Activated B cell treated with CpG ODN at 0.5 μM for 24 hours (primary cell): ENCODE data around the gene CISD3. TPM values are rescaled to one million over a fixed set of nuclear protein-coding genes. Genes with fewer than 3 reads are reported as not detected.
A peak's percentile ranks its signal among the peaks of the same experiment; 100 is the strongest.

ENCODE experiments used
- ATAC-seq: fragments of 200-7000 bp; cut with Tn5 transposase; one replicate; pipeline ENCODE4 v1.10.0; 2021; ENCODE audit warnings: low read depth, mild to moderate bottlenecking, moderate library complexity
- CTCF ChIA-PET: fragments of 350-600 bp; sonication (Branson Sonifier 250); formaldehyde crosslinking; loops from one replicate; lab custom pipeline; 2021; ENCODE audit warnings: antibody characterized with exemption; lab: Charles Lee
- POLR2A ChIA-PET: fragments of 350-600 bp; sonication (Branson Sonifier 250); formaldehyde crosslinking; loops from one replicate; lab custom pipeline; 2021; ENCODE audit warnings: antibody characterized with exemption; lab: Charles Lee
- DNase-seq: peaks from one replicate; pipeline ENCODE4 v3.0.0; 2022
- H3K27ac Mint-ChIP-seq: one replicate; pipeline ENCODE4 v1.8.0; 2020; ENCODE audit warnings: mixed read lengths
- H3K27me3 Mint-ChIP-seq: one replicate; pipeline ENCODE4 v1.8.0; 2021; ENCODE audit warnings: mixed read lengths
- H3K36me3 Mint-ChIP-seq: one replicate; pipeline ENCODE4 v1.8.0; 2021; ENCODE audit warnings: low read depth, mixed read lengths
- H3K4me1 Mint-ChIP-seq: one replicate; pipeline ENCODE4 v1.8.0; 2021; ENCODE audit warnings: mixed read lengths
- H3K4me3 Mint-ChIP-seq: one replicate; pipeline ENCODE4 v1.8.0; 2020; ENCODE audit warnings: mild to moderate bottlenecking, mixed read lengths
- H3K9me3 Mint-ChIP-seq: one replicate; pipeline ENCODE4 v1.8.0; 2020; ENCODE audit warnings: mixed read lengths
- CTCF ChIP-seq: fragments of 200-600 bp; IDR thresholded peaks from one replicate; pipeline ENCODE4 v1.8.0; 2022; ENCODE audit warnings: antibody characterized with exemption, mild to moderate bottlenecking
- intact Hi-C: fragments of 100-400 bp; cut with micrococcal nuclease; formaldehyde crosslinking; loops from one replicate; pipeline ENCODE4 v1.15.1; 2024
- total RNA-seq: library from RNA; stranded (reverse); gene quantifications from 2 replicates; pipeline ENCODE4 v1.2.3, GENCODE V29; 2022

Gene CISD3
- total RNA-seq, 1 donor from 2014 or later, result 12.1 TPM

GRCh38 chr17:38746004-38746848 lies 16.1 kb downstream of the CISD3 start:
- CTCF ChIA-PET, result interaction anchor here (1.1 to 2.3 kb wide), 2 partner anchors 11 to 69 kb away, joined by 3 to 13 read pairs; no protein-coding TSS in a partner anchor
- Mint-ChIP-seq H3K27ac (peak overlapping the region; percentile 5), H3K36me3 (no peaks in the 10 kb centered on the region), H3K27me3 (peaks cover 34% of the 10 kb centered on the region), H3K4me3 (peak overlapping the region; percentile 83), H3K9me3 (no peaks in the 10 kb centered on the region), H3K4me1 (peaks cover 42% of the 10 kb centered on the region)
- DNase-seq (no peak), ATAC-seq (no peak)
- intact Hi-C loops, result no loop called here
- POLR2A ChIA-PET, result interaction anchor here (0.7 to 1.3 kb wide), 4 partner anchors 11 to 45 kb away, joined by 3 to 4 read pairs (median 4); partner anchors contain the start of gene MLLT6
- TF ChIP-seq CTCF, result no peak

- intact Hi-C loops, result loop anchor here (1.0 kb wide), 1 partner anchor 73 kb away; the partner anchor contains the start of gene EPOP
Observed at GRCh38 chr17:38746849-38747462, 16.8 kb downstream of the CISD3 start.

GRCh38 chr17:38747463-38748148 lies 17.5 kb downstream of the CISD3 start:
- ChIA-PET CTCF (no interaction called here), POLR2A (interaction anchor here (0.5 kb wide), 1 partner anchor 35 kb away, joined by 5 read pairs; no protein-coding TSS in a partner anchor)
- H3K4me3 Mint-ChIP-seq, result peak overlapping the region; percentile 83
- peaks cover 9% of the 10 kb centered on the region for H3K36me3 Mint-ChIP-seq
- ATAC-seq, result no peak
- no peak overlapping the region for H3K27ac Mint-ChIP-seq
- intact Hi-C loops, result loop anchor here (1.0 kb wide), 1 partner anchor 73 kb away; the partner anchor contains the start of gene EPOP
- H3K4me1 Mint-ChIP-seq, result peaks cover 54% of the 10 kb centered on the region
- no peaks in the 10 kb centered on the region for H3K9me3 Mint-ChIP-seq
- DNase-seq, result no peak
- H3K27me3 Mint-ChIP-seq, result peaks cover 39% of the 10 kb centered on the region
- TF ChIP-seq CTCF, result no peak

More at GRCh38 chr17:38746849-38747462, 16.8 kb downstream of the CISD3 start:
- CTCF ChIA-PET, result interaction anchor here (2.3 kb wide), 1 partner anchor 11 kb away, joined by 13 read pairs; no protein-coding TSS in a partner anchor
- ATAC-seq (peak; percentile 70), DNase-seq (no peak)
- Mint-ChIP-seq H3K36me3 (peaks cover 3% of the 10 kb centered on the region), H3K4me1 (peaks cover 49% of the 10 kb centered on the region), H3K27me3 (peaks cover 39% of the 10 kb centered on the region), H3K4me3 (peak overlapping the region; percentile 83), H3K9me3 (no peaks in the 10 kb centered on the region), H3K27ac (no peak overlapping the region)
- POLR2A ChIA-PET, result interaction anchor here (0.5 to 1.3 kb wide), 5 partner anchors 12 to 45 kb away, joined by 3 to 5 read pairs (median 4); partner anchors contain the start of gene MLLT6
- no peak for TF ChIP-seq CTCF

- DNase-seq, result no peak
- Mint-ChIP-seq H3K4me3 (peak within 1 kb of the TSS; percentile 83), H3K27ac (no peak within 1 kb of the TSS), H3K9me3 (no peaks in the 10 kb centered on the region), H3K27me3 (peaks cover 39% of the 10 kb centered on the region), H3K36me3 (peaks cover 10% of the 10 kb centered on the region), H3K4me1 (peaks cover 59% of the 10 kb centered on the region)
- ATAC-seq, result no peak
- ChIA-PET POLR2A (interaction anchor here (1.7 kb wide), 1 partner anchor 17 kb away, joined by 4 read pairs; no protein-coding TSS in a partner anchor), CTCF (no interaction called here)
- intact Hi-C loops, result no loop called here
- TF ChIP-seq CTCF, result no peak
Observed at GRCh38 chr17:38748149-38748891, 18.2 kb downstream of the CISD3 start, which contains the start of gene PCGF2. TSS of gene PCGF2 (minus strand) at chr17:38748336. CDS start at chr17:38740402, 7,934 bp downstream.
